Parathyroid adenoma (tissue), 2 donors: ENCODE measurements around the gene UBE2E2.

Experiments
- H2AFZ ChIP-seq: fragments of 300-600 bp; sonication (generic); one replicate; pipeline ENCODE4 v1.7.0; 2017; ENCODE audit warnings: antibody characterized with exemption, mild to moderate bottlenecking
- H3K27ac ChIP-seq: fragments of 300-600 bp; sonication (generic); one replicate; pipeline ENCODE4 v1.7.0; 2017
- H3K27me3 ChIP-seq: fragments of 300-600 bp; sonication (generic); one replicate; pipeline ENCODE4 v1.7.0; 2017; ENCODE audit warnings: low read length; ENCODE audit not compliant: control insufficient read depth, insufficient read depth
- H3K36me3 ChIP-seq: fragments of 300-600 bp; sonication (generic); one replicate; pipeline ENCODE4 v1.7.0; 2017; ENCODE audit warnings: low read length; ENCODE audit not compliant: control insufficient read depth, insufficient read depth
- H3K4me1 ChIP-seq: fragments of 300-600 bp; sonication (generic); one replicate; pipeline ENCODE4 v1.7.0; 2017; ENCODE audit warnings: control low read depth
- H3K4me2 ChIP-seq: fragments of 300-600 bp; sonication (generic); one replicate; pipeline ENCODE4 v1.7.0; 2017; ENCODE audit warnings: low read length
- H3K4me3 ChIP-seq: fragments of 300-600 bp; sonication (generic); one replicate; pipeline ENCODE4 v1.7.0; 2017; ENCODE audit warnings: low read depth, low read length
- H3K79me2 ChIP-seq: fragments of 300-600 bp; sonication (generic); one replicate; pipeline ENCODE4 v1.7.0; 2017; ENCODE audit warnings: control low read depth
- H3K9ac ChIP-seq: fragments of 300-600 bp; sonication (generic); one replicate; pipeline ENCODE4 v1.7.0; 2017; ENCODE audit warnings: mild to moderate bottlenecking
- H3K9me3 ChIP-seq: fragments of 300-600 bp; sonication (generic); one replicate; pipeline ENCODE4 v1.7.0; 2017; ENCODE audit warnings: low read length; ENCODE audit not compliant: control insufficient read depth
- CTCF ChIP-seq: fragments of 300-600 bp; sonication (generic); IDR thresholded peaks from one replicate; pipeline ENCODE4 v1.7.0; 2017; ENCODE audit warnings: antibody characterized with exemption, mild to moderate bottlenecking
- donor health status: primary hyperparathyroidism.

Gene UBE2E2

GRCh38 chr3:23406601-23407000 lies 203.5 kb downstream of the UBE2E2 start:
- no peaks in the 10 kb centered on the region for H3K36me3 ChIP-seq
- no peaks in the 10 kb centered on the region for H3K79me2 ChIP-seq
- no peak overlapping the region for H3K4me3 ChIP-seq
- no peaks in the 10 kb centered on the region for H3K27me3 ChIP-seq
- no peak overlapping the region for H3K27ac ChIP-seq
- H2AFZ ChIP-seq = no peak overlapping the region
- H3K4me1 ChIP-seq = no peaks in the 10 kb centered on the region
- H3K9ac ChIP-seq = no peak overlapping the region
- H3K4me2 ChIP-seq = no peak overlapping the region
- H3K9me3 ChIP-seq = no peaks in the 10 kb centered on the region
- TF ChIP-seq CTCF = no peak

- Histone ChIP-seq H2AFZ (no peak overlapping the region), H3K27ac (no peak overlapping the region), H3K9ac (no peak overlapping the region), H3K4me2 (no peak overlapping the region), H3K36me3 (no peaks in the 10 kb centered on the region), H3K4me3 (no peak overlapping the region), H3K4me1 (peaks cover 6% of the 10 kb centered on the region), H3K9me3 (no peaks in the 10 kb centered on the region), H3K27me3 (no peaks in the 10 kb centered on the region), H3K79me2 (peaks cover 19% of the 10 kb centered on the region)
- no peak for TF ChIP-seq CTCF
Observed at GRCh38 chr3:23418026-23418425, 214.9 kb downstream of the UBE2E2 start.

- TF ChIP-seq CTCF = no peak
Observed at GRCh38 chr3:23421811-23422516, 218.8 kb downstream of the UBE2E2 start.

GRCh38 chr3:23422517-23422851 lies 219.4 kb downstream of the UBE2E2 start:
- no peak overlapping the region for H3K9ac ChIP-seq
- no peak overlapping the region for H3K4me2 ChIP-seq
- H3K9me3 ChIP-seq = no peaks in the 10 kb centered on the region
- TF ChIP-seq CTCF = no peak
- peaks cover 6% of the 10 kb centered on the region for H3K4me1 ChIP-seq
- H3K36me3 ChIP-seq = no peaks in the 10 kb centered on the region
- no peak overlapping the region for H3K27ac ChIP-seq
- no peaks in the 10 kb centered on the region for H3K27me3 ChIP-seq
- no peak overlapping the region for H3K4me3 ChIP-seq
- no peaks in the 10 kb centered on the region for H3K79me2 ChIP-seq
- H2AFZ ChIP-seq = no peak overlapping the region

More at GRCh38 chr3:23421811-23422516, 218.8 kb downstream of the UBE2E2 start:
- Histone ChIP-seq H3K9ac (no peak overlapping the region), H3K9me3 (no peaks in the 10 kb centered on the region), H2AFZ (no peak overlapping the region), H3K4me3 (no peak overlapping the region), H3K27ac (no peak overlapping the region), H3K4me2 (no peak overlapping the region), H3K27me3 (no peaks in the 10 kb centered on the region), H3K4me1 (peaks cover 6% of the 10 kb centered on the region), H3K79me2 (peaks cover 4% of the 10 kb centered on the region), H3K36me3 (no peaks in the 10 kb centered on the region)

- Histone ChIP-seq H3K36me3 (no peaks in the 10 kb centered on the region), H3K79me2 (no peaks in the 10 kb centered on the region), H3K27ac (no peak overlapping the region), H3K4me2 (no peak overlapping the region), H3K4me1 (no peaks in the 10 kb centered on the region), H2AFZ (no peak overlapping the region), H3K27me3 (no peaks in the 10 kb centered on the region), H3K9ac (no peak overlapping the region), H3K9me3 (no peaks in the 10 kb centered on the region), H3K4me3 (no peak overlapping the region)
- no peak for TF ChIP-seq CTCF
Observed at GRCh38 chr3:23425410-23425809, 222.3 kb downstream of the UBE2E2 start.
